Glutamatergic neuron (in vitro differentiated cells): Measurements from ENCODE around the gene MAVS. TPM values are rescaled to one million over a fixed set of nuclear protein-coding genes. Genes with fewer than 3 reads are reported as not detected.
"Not testable (repeated sequence)": the region's sequence is repeated elsewhere in the genome, so short reads cannot be mapped to it uniquely, and the experiment has no call there.

ENCODE experiments used
- DNase-seq: peaks from one replicate; pipeline ENCODE4 v3.0.0; 2022
- H3K27ac Mint-ChIP-seq: one replicate; pipeline ENCODE4 v1.8.0; 2020; ENCODE audit warnings: mild to moderate bottlenecking, mixed read lengths, inconsistent platforms; ENCODE audit not compliant: unreplicated experiment
- H3K27me3 Mint-ChIP-seq: one replicate; pipeline ENCODE4 v1.8.0; 2020; ENCODE audit warnings: mild to moderate bottlenecking, moderate library complexity, mixed read lengths, inconsistent platforms; ENCODE audit not compliant: unreplicated experiment
- H3K36me3 Mint-ChIP-seq: one replicate; pipeline ENCODE4 v1.8.0; 2020; ENCODE audit warnings: mild to moderate bottlenecking, mixed read lengths, inconsistent platforms; ENCODE audit not compliant: unreplicated experiment
- H3K4me1 Mint-ChIP-seq: one replicate; pipeline ENCODE4 v1.8.0; 2020; ENCODE audit warnings: mild to moderate bottlenecking, low read depth, mixed read lengths, inconsistent platforms; ENCODE audit not compliant: unreplicated experiment
- H3K4me3 Mint-ChIP-seq: one replicate; pipeline ENCODE4 v1.8.0; 2020; ENCODE audit warnings: mild to moderate bottlenecking, mixed read lengths, inconsistent platforms; ENCODE audit not compliant: unreplicated experiment
- H3K9me3 Mint-ChIP-seq: one replicate; pipeline ENCODE4 v1.8.0; 2020; ENCODE audit warnings: mild to moderate bottlenecking, moderate library complexity, mixed read lengths, inconsistent platforms; ENCODE audit not compliant: unreplicated experiment
- CTCF ChIP-seq: fragments of 200-600 bp; sonication (generic); IDR thresholded peaks from one replicate; pipeline ENCODE4 v1.5.0; 2021; ENCODE audit not compliant: partially characterized antibody, unreplicated experiment
- total RNA-seq: library from RNA; stranded (reverse); fragmentation: NEBNext Ultra II Directional; extraction: Animal tissue kit (Norgen Biotek cat#: 25700); gene quantifications from one replicate; pipeline ENCODE4 v1.2.1, GENCODE V29; 2021; ENCODE audit not compliant: unreplicated experiment

Gene MAVS
- total RNA-seq, 1 donor from 2014 or later, result 25.8 TPM

- Mint-ChIP-seq H3K9me3 (no peaks in the 10 kb centered on the region), H3K27ac (no peak overlapping the region), H3K27me3 (peaks cover 3% of the 10 kb centered on the region), H3K36me3 (no peaks in the 10 kb centered on the region), H3K4me3 (no peak overlapping the region), H3K4me1 (peaks cover 24% of the 10 kb centered on the region)
- DNase-seq, result no peak
- TF ChIP-seq CTCF, result no peak
Observed at GRCh38 chr20:3896853-3897583, 50.4 kb downstream of the MAVS start.

GRCh38 chr20:3898181-3898580 lies 51.5 kb downstream of the MAVS start:
- not testable (repeated sequence) for H3K27ac Mint-ChIP-seq, H3K27me3 Mint-ChIP-seq, H3K36me3 Mint-ChIP-seq, H3K9me3 Mint-ChIP-seq, DNase-seq, H3K4me3 Mint-ChIP-seq
- H3K4me1 Mint-ChIP-seq, result peaks cover 23% of the 10 kb centered on the region

- no peaks in the 10 kb centered on the region for H3K9me3 Mint-ChIP-seq
- H3K4me3 Mint-ChIP-seq, result no peak overlapping the region
- peaks cover 19% of the 10 kb centered on the region for H3K4me1 Mint-ChIP-seq
- no peak for DNase-seq
- no peaks in the 10 kb centered on the region for H3K36me3 Mint-ChIP-seq
- no peak for TF ChIP-seq CTCF
- no peak overlapping the region for H3K27ac Mint-ChIP-seq
- H3K27me3 Mint-ChIP-seq, result peaks cover 3% of the 10 kb centered on the region
Observed at GRCh38 chr20:3898639-3899038, 52.0 kb downstream of the MAVS start.

GRCh38 chr20:3900187-3900604 lies 53.6 kb downstream of the MAVS start:
- H3K9me3 Mint-ChIP-seq, result no peaks in the 10 kb centered on the region
- no peak overlapping the region for H3K27ac Mint-ChIP-seq
- no peak overlapping the region for H3K4me3 Mint-ChIP-seq
- H3K36me3 Mint-ChIP-seq, result no peaks in the 10 kb centered on the region
- TF ChIP-seq CTCF, result no peak
- H3K4me1 Mint-ChIP-seq, result peaks cover 21% of the 10 kb centered on the region
- H3K27me3 Mint-ChIP-seq, result peaks cover 3% of the 10 kb centered on the region
- no peak for DNase-seq

GRCh38 chr20:3901028-3901705 lies 54.5 kb downstream of the MAVS start:
- no peaks in the 10 kb centered on the region for H3K36me3 Mint-ChIP-seq
- H3K4me3 Mint-ChIP-seq, result no peak overlapping the region
- peaks cover 3% of the 10 kb centered on the region for H3K27me3 Mint-ChIP-seq
- no peak for TF ChIP-seq CTCF
- H3K4me1 Mint-ChIP-seq, result peaks cover 19% of the 10 kb centered on the region
- H3K27ac Mint-ChIP-seq, result no peak overlapping the region
- no peaks in the 10 kb centered on the region for H3K9me3 Mint-ChIP-seq
- no peak for DNase-seq
